Stimulated activated memory B cell treated with anti-CD40 and anti-IgM and Interleukin-4, amounts not matched to agents 10 μg/mL and 1 μg/mL and 100 μg/mL, for 72 hours (primary cell): Measurements from ENCODE around the gene MYO7B.
A peak's percentile ranks its signal among the peaks of the same experiment; 100 is the strongest.
"Not testable (repeated sequence)": the region's sequence is repeated elsewhere in the genome, so short reads cannot be mapped to it uniquely, and the experiment has no call there.

Experiments used
- ATAC-seq: fragments of 150-1000 bp; cut with Tn5 transposase; 2 replicates; pipeline ENCODE4 v1.10.0; 2021
- H3K27ac Mint-ChIP-seq: one replicate; pipeline ENCODE4 v1.8.0; 2022; ENCODE audit warnings: mild to moderate bottlenecking, mixed read lengths
- H3K27me3 Mint-ChIP-seq: one replicate; pipeline ENCODE4 v1.8.0; 2022; ENCODE audit warnings: mixed read lengths
- H3K36me3 Mint-ChIP-seq: one replicate; pipeline ENCODE4 v1.8.0; 2022; ENCODE audit warnings: mixed read lengths
- H3K4me1 Mint-ChIP-seq: one replicate; pipeline ENCODE4 v1.8.0; 2022; ENCODE audit warnings: mixed read lengths
- H3K4me3 Mint-ChIP-seq: one replicate; pipeline ENCODE4 v1.8.0; 2022; ENCODE audit warnings: mild to moderate bottlenecking, moderate library complexity, mixed read lengths
- H3K9me3 Mint-ChIP-seq: one replicate; pipeline ENCODE4 v1.8.0; 2022; ENCODE audit warnings: mixed read lengths

Gene MYO7B

GRCh38 chr2:127514485-127514884 lies 21.0 kb upstream of the MYO7B start:
- Mint-ChIP-seq H3K36me3 (peaks cover 59% of the 10 kb centered on the region), H3K27ac (no peak overlapping the region), H3K9me3 (no peaks in the 10 kb centered on the region), H3K4me3 (no peak overlapping the region), H3K4me1 (peaks cover 67% of the 10 kb centered on the region), H3K27me3 (no peaks in the 10 kb centered on the region)
- no peak for ATAC-seq

GRCh38 chr2:127515383-127515915 lies 20.0 kb upstream of the MYO7B start:
- peaks cover 64% of the 10 kb centered on the region for H3K4me1 Mint-ChIP-seq
- ATAC-seq, result peak; percentile 53
- H3K27me3 Mint-ChIP-seq, result no peaks in the 10 kb centered on the region
- H3K36me3 Mint-ChIP-seq, result peaks cover 63% of the 10 kb centered on the region
- peak overlapping the region; percentile 36 for H3K27ac Mint-ChIP-seq
- H3K4me3 Mint-ChIP-seq, result no peak overlapping the region
- no peaks in the 10 kb centered on the region for H3K9me3 Mint-ChIP-seq

GRCh38 chr2:127516041-127516762 lies 19.3 kb upstream of the MYO7B start:
- peak overlapping the region; percentile 36 for H3K27ac Mint-ChIP-seq
- H3K9me3 Mint-ChIP-seq, result no peaks in the 10 kb centered on the region
- no peaks in the 10 kb centered on the region for H3K27me3 Mint-ChIP-seq
- peaks cover 58% of the 10 kb centered on the region for H3K36me3 Mint-ChIP-seq
- no peak for ATAC-seq
- peaks cover 57% of the 10 kb centered on the region for H3K4me1 Mint-ChIP-seq
- no peak overlapping the region for H3K4me3 Mint-ChIP-seq

GRCh38 chr2:127517465-127517864 lies 18.0 kb upstream of the MYO7B start:
- Mint-ChIP-seq H3K27ac (no peak overlapping the region), H3K4me1 (peaks cover 54% of the 10 kb centered on the region), H3K9me3 (no peaks in the 10 kb centered on the region), H3K27me3 (no peaks in the 10 kb centered on the region), H3K4me3 (no peak overlapping the region), H3K36me3 (peaks cover 57% of the 10 kb centered on the region)
- no peak for ATAC-seq

- ATAC-seq, result no peak
Observed at GRCh38 chr2:127520424-127520823, 15.1 kb upstream of the MYO7B start.

GRCh38 chr2:127523269-127523939 lies 12.1 kb upstream of the MYO7B start:
- Mint-ChIP-seq H3K27ac (no peak overlapping the region), H3K9me3 (no peaks in the 10 kb centered on the region), H3K4me3 (no peak overlapping the region), H3K4me1 (peaks cover 24% of the 10 kb centered on the region), H3K27me3 (no peaks in the 10 kb centered on the region), H3K36me3 (peaks cover 18% of the 10 kb centered on the region)
- no peak for ATAC-seq

More at GRCh38 chr2:127520424-127520823, 15.1 kb upstream of the MYO7B start:
- H3K36me3 Mint-ChIP-seq, result peaks cover 46% of the 10 kb centered on the region
- no peak overlapping the region for H3K27ac Mint-ChIP-seq
- H3K4me3 Mint-ChIP-seq, result no peak overlapping the region
- peaks cover 40% of the 10 kb centered on the region for H3K4me1 Mint-ChIP-seq
- no peaks in the 10 kb centered on the region for H3K27me3 Mint-ChIP-seq
- no peaks in the 10 kb centered on the region for H3K9me3 Mint-ChIP-seq

GRCh38 chr2:127524198-127524834 lies 11.2 kb upstream of the MYO7B start:
- peaks cover 18% of the 10 kb centered on the region for H3K36me3 Mint-ChIP-seq
- not testable (repeated sequence) for H3K27ac Mint-ChIP-seq, ATAC-seq, H3K27me3 Mint-ChIP-seq, H3K9me3 Mint-ChIP-seq
- H3K4me3 Mint-ChIP-seq, result peak overlapping the region; percentile 62
- H3K4me1 Mint-ChIP-seq, result peaks cover 24% of the 10 kb centered on the region

- H3K4me3 Mint-ChIP-seq, result peak overlapping the region; percentile 93
- H3K4me1 Mint-ChIP-seq, result peaks cover 24% of the 10 kb centered on the region
- peak; percentile 2 for ATAC-seq
- peak overlapping the region; percentile 97 for H3K27ac Mint-ChIP-seq
- H3K27me3 Mint-ChIP-seq, result no peaks in the 10 kb centered on the region
- H3K36me3 Mint-ChIP-seq, result peaks cover 11% of the 10 kb centered on the region
- no peaks in the 10 kb centered on the region for H3K9me3 Mint-ChIP-seq
Observed at GRCh38 chr2:127525691-127526131, 9.8 kb upstream of the MYO7B start.

GRCh38 chr2:127526132-127527000 lies 9.1 kb upstream of the MYO7B start, which contains the start of gene IWS1:
Gene IWS1 (minus strand): TSS chr2:127526489. CDS start chr2:127526208, 281 bp downstream.
- peaks cover 24% of the 10 kb centered on the region for H3K4me1 Mint-ChIP-seq

GRCh38 chr2:127527001-127527804 lies 8.3 kb upstream of the MYO7B start:
- Mint-ChIP-seq H3K4me3 (peak overlapping the region; percentile 93), H3K9me3 (no peaks in the 10 kb centered on the region), H3K27ac (peak overlapping the region; percentile 97), H3K36me3 (peaks cover 7% of the 10 kb centered on the region), H3K27me3 (no peaks in the 10 kb centered on the region), H3K4me1 (peaks cover 19% of the 10 kb centered on the region)
- ATAC-seq, result peak; percentile 13

More at GRCh38 chr2:127526132-127527000, 9.1 kb upstream of the MYO7B start, which contains the start of gene IWS1:
- peak within 1 kb of the TSS; percentile 93 for H3K4me3 Mint-ChIP-seq
- ATAC-seq, result peak; percentile 95
- no peaks in the 10 kb centered on the region for H3K9me3 Mint-ChIP-seq
- H3K36me3 Mint-ChIP-seq, result peaks cover 11% of the 10 kb centered on the region
- no peaks in the 10 kb centered on the region for H3K27me3 Mint-ChIP-seq
- peak within 1 kb of the TSS; percentile 97 for H3K27ac Mint-ChIP-seq

GRCh38 chr2:127528487-127528886 lies 7.0 kb upstream of the MYO7B start:
- Mint-ChIP-seq H3K9me3 (no peaks in the 10 kb centered on the region), H3K27me3 (no peaks in the 10 kb centered on the region), H3K36me3 (peaks cover 3% of the 10 kb centered on the region), H3K4me3 (no peak overlapping the region), H3K4me1 (peaks cover 15% of the 10 kb centered on the region), H3K27ac (no peak overlapping the region)
- no peak for ATAC-seq

GRCh38 chr2:127529416-127529815 lies 6.1 kb upstream of the MYO7B start:
- ATAC-seq, H3K36me3 Mint-ChIP-seq, H3K27me3 Mint-ChIP-seq, H3K4me1 Mint-ChIP-seq, H3K27ac Mint-ChIP-seq, H3K4me3 Mint-ChIP-seq, H3K9me3 Mint-ChIP-seq: not testable (repeated sequence)

- no peak overlapping the region for H3K4me3 Mint-ChIP-seq
- no peak for ATAC-seq
Observed at GRCh38 chr2:127530245-127531140, 5.0 kb upstream of the MYO7B start.

More at GRCh38 chr2:127530245-127531140, 5.0 kb upstream of the MYO7B start:
- H3K27ac Mint-ChIP-seq, result no peak overlapping the region
- H3K27me3 Mint-ChIP-seq, result peaks cover 3% of the 10 kb centered on the region
- no peaks in the 10 kb centered on the region for H3K9me3 Mint-ChIP-seq
- no peaks in the 10 kb centered on the region for H3K36me3 Mint-ChIP-seq
- peaks cover 9% of the 10 kb centered on the region for H3K4me1 Mint-ChIP-seq
